C4-2B (cell line): ENCODE results near the gene RIMS4.

Source experiments
- H3K27ac ChIP-seq: fragments of 450-650 bp; 2 replicates; pipeline ENCODE4 v1.5.1; 2017
- CTCF ChIP-seq: fragments of 450-650 bp; conservative IDR thresholded peaks from 2 replicates; pipeline ENCODE4 v1.5.1; 2017; ENCODE audit warnings: mild to moderate bottlenecking
- ZFX ChIP-seq: fragments of 450-650 bp; IDR thresholded peaks from 2 replicates; pipeline ENCODE4 v1.6.1; 2017

RIMS4 gene

GRCh38 chr20:44795836-44796235, 14.5 kb downstream of the RIMS4 start:
- no peak overlapping the region for H3K27ac ChIP-seq
- no peak for TF ChIP-seq ZFX
- no peak for TF ChIP-seq CTCF

- H3K27ac ChIP-seq: no peak overlapping the region
- no peak for TF ChIP-seq CTCF
- TF ChIP-seq ZFX: no peak
These were observed 17.6 kb downstream of the RIMS4 start for GRCh38 chr20:44792796-44793195.

- H3K27ac ChIP-seq: no peak overlapping the region
These were observed 19.5 kb downstream of the RIMS4 start for GRCh38 chr20:44790638-44791393.

GRCh38 chr20:44788706-44789456, 21.5 kb downstream of the RIMS4 start:
- H3K27ac ChIP-seq: no peak overlapping the region

More at GRCh38 chr20:44790638-44791393, 19.5 kb downstream of the RIMS4 start:
- TF ChIP-seq CTCF (no peak), ZFX (no peak)

GRCh38 chr20:44787299-44787698, 23.0 kb downstream of the RIMS4 start:
- no peak for TF ChIP-seq CTCF
- TF ChIP-seq ZFX: no peak
- H3K27ac ChIP-seq: no peak overlapping the region

More at GRCh38 chr20:44788706-44789456, 21.5 kb downstream of the RIMS4 start:
- TF ChIP-seq CTCF (no peak), ZFX (no peak)

GRCh38 chr20:44785768-44786167, 24.6 kb downstream of the RIMS4 start:
- H3K27ac ChIP-seq: no peak overlapping the region
- TF ChIP-seq ZFX: no peak
- no peak for TF ChIP-seq CTCF

- no peak for TF ChIP-seq CTCF
- no peak for TF ChIP-seq ZFX
These were observed 25.7 kb downstream of the RIMS4 start for GRCh38 chr20:44784688-44785087.

More at GRCh38 chr20:44784688-44785087, 25.7 kb downstream of the RIMS4 start:
- no peak overlapping the region for H3K27ac ChIP-seq
